Measurements from ENCODE around the gene TEX264.

Gene TEX264

DNA sequence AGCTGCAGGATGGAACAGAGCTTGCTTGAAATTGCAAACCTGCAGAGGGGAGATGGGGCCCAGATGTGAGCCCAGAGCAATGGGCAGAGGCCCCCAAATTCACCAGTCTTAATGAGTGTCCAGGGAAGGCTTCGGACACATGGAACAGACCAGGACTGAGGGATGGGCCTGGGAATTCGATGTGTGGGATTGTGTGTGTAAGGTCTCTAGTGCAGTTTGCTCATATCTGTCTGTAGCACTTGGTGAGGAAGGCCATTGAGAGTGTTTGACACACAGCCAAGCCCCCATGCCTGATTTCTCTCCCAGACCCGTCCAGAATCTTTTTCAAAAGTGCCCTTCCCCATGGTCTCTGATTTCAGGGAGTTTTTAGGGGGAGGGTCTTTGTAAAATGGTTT, 17.2 kb downstream of the TEX264 start:
- Histone ChIP-seq H3K23ac (ENCODE audit: low read length in 2 of 2) (no peak overlapping the region), H3K27ac (ENCODE audit: low read length, poor library complexity, severe bottlenecking) (no peak overlapping the region), H2BK15ac (ENCODE audit: low read depth, poor library complexity, severe bottlenecking) (no peak overlapping the region), H3K4ac (ENCODE audit: low read depth in 1 of 2, low read length in 2 of 2) (no peak overlapping the region), H3K14ac (ENCODE audit: low read length in 2 of 2) (no peak overlapping the region), H4K91ac (ENCODE audit: low read length) (no peak overlapping the region), H4K8ac (ENCODE audit: low read length) (no peak overlapping the region), H3K18ac (ENCODE audit: low read depth in 1 of 2, low read length in 2 of 2) (no peak overlapping the region), H3K4me1 (ENCODE audit: control insufficient read depth, insufficient read depth, low read depth, low read length) (peaks cover 4% of the 10 kb centered on the region), H3K79me1 (replicated peaks; ENCODE audit: low read length, poor library complexity, severe bottlenecking) (peaks cover 34% of the 10 kb centered on the region), H3K9me3 (ENCODE audit: control insufficient read depth, low read length) (no peaks in the 10 kb centered on the region), H3K4me2 (ENCODE audit: low read length, poor library complexity, severe bottlenecking) (no peak overlapping the region), H3K4me3 (ENCODE audit: insufficient read depth in 1 of 2, low read depth in 1 of 2, low read length in 2 of 2) (no peak overlapping the region), H3K27me3 (ENCODE audit: control insufficient read depth in 1 of 2, insufficient read depth in 1 of 2, low read length in 2 of 2) (no peaks in the 10 kb centered on the region), H2AFZ (ENCODE audit: low read depth, low read length) (no peak overlapping the region), H2BK120ac (ENCODE audit: low read depth, low read length) (no peak overlapping the region), H3K36me3 (ENCODE audit: control insufficient read depth in 1 of 2, insufficient read depth in 2 of 2, low read depth in 1 of 2, low read length in 2 of 2) (peaks cover 77 to 84% of the 10 kb centered on the region in 2 experiments), H2BK5ac (ENCODE audit: low read depth, low read length, poor library complexity, severe bottlenecking) (no peak overlapping the region), H3K9ac (ENCODE audit: low read length) (no peak overlapping the region), H2BK12ac (ENCODE audit: low read length in 2 of 2) (no peak overlapping the region), H2AK5ac (ENCODE audit: low read length, severe bottlenecking) (no peak overlapping the region)
- DNase-seq = no peak
- WGBS = 89% methylated on average over 3 of the region's 3 CpGs

DNA sequence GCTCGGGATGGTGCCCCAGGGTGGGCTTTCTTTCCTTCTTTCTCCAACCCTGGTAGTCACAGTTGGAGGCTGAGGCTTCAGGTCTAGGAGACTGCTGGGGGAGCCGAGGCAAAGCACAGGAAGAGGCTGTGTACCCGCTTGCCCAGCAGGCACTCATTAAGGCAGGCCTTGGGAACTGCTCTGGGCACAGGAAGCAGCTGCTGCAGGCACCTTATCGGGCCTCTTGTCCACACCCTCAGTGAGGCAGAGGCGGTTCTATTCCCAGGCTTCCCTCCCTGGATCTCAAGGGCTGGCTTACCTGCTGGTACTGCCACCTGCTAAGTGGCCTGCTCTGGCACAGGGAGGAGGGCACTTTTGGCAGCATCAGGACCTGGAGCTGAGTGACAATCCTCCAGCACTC, 20.0 kb downstream of the TEX264 start:
- WGBS = 88% methylated on average over 5 of the region's 5 CpGs
- H3K14ac ChIP-seq (ENCODE audit: low read length in 2 of 2) = no peak overlapping the region
- no peak overlapping the region for H2AFZ ChIP-seq (ENCODE audit: low read depth, low read length)
- H3K23ac ChIP-seq (ENCODE audit: low read length in 2 of 2) = no peak overlapping the region
- H2BK12ac ChIP-seq (ENCODE audit: low read length in 2 of 2) = no peak overlapping the region
- H2BK15ac ChIP-seq (ENCODE audit: low read depth, poor library complexity, severe bottlenecking) = no peak overlapping the region
- no peak overlapping the region for H2BK120ac ChIP-seq (ENCODE audit: low read depth, low read length)
- H2BK5ac ChIP-seq (ENCODE audit: low read depth, low read length, poor library complexity, severe bottlenecking) = no peak overlapping the region
- peaks cover 67 to 81% of the 10 kb centered on the region in 2 experiments for H3K36me3 ChIP-seq (ENCODE audit: control insufficient read depth in 1 of 2, insufficient read depth in 2 of 2, low read depth in 1 of 2, low read length in 2 of 2)
- no peaks in the 10 kb centered on the region for H3K27me3 ChIP-seq (ENCODE audit: control insufficient read depth in 1 of 2, insufficient read depth in 1 of 2, low read length in 2 of 2)
- H3K4me1 ChIP-seq (ENCODE audit: control insufficient read depth, insufficient read depth, low read depth, low read length) = peaks cover 4% of the 10 kb centered on the region
- H3K4me3 ChIP-seq (ENCODE audit: insufficient read depth in 1 of 2, low read depth in 1 of 2, low read length in 2 of 2) = no peak overlapping the region
- no peaks in the 10 kb centered on the region for H3K9me3 ChIP-seq (ENCODE audit: control insufficient read depth, low read length)
- H3K18ac ChIP-seq (ENCODE audit: low read depth in 1 of 2, low read length in 2 of 2) = no peak overlapping the region
- H3K27ac ChIP-seq (ENCODE audit: low read length, poor library complexity, severe bottlenecking) = no peak overlapping the region
- no peak overlapping the region for H4K91ac ChIP-seq (ENCODE audit: low read length)
- no peak overlapping the region for H2AK5ac ChIP-seq (ENCODE audit: low read length, severe bottlenecking)
- DNase-seq = no peak
- no peak overlapping the region for H3K4me2 ChIP-seq (ENCODE audit: low read length, poor library complexity, severe bottlenecking)
- peaks cover 20% of the 10 kb centered on the region for H3K79me1 ChIP-seq (replicated peaks; ENCODE audit: low read length, poor library complexity, severe bottlenecking)
- no peak overlapping the region for H4K8ac ChIP-seq (ENCODE audit: low read length)
- H3K4ac ChIP-seq (ENCODE audit: low read depth in 1 of 2, low read length in 2 of 2) = no peak overlapping the region
- no peak overlapping the region for H3K9ac ChIP-seq (ENCODE audit: low read length)

GRCh38 chr3:51691949-51692348, 20.9 kb downstream of the TEX264 start:
- no peak overlapping the region for H4K91ac ChIP-seq (ENCODE audit: low read length)
- H3K4me3 ChIP-seq (ENCODE audit: insufficient read depth in 1 of 2, low read depth in 1 of 2, low read length in 2 of 2) = no peak overlapping the region
- DNase-seq = no peak
- H3K79me1 ChIP-seq (replicated peaks; ENCODE audit: low read length, poor library complexity, severe bottlenecking) = peaks cover 17% of the 10 kb centered on the region
- H2BK12ac ChIP-seq (ENCODE audit: low read length in 2 of 2) = no peak overlapping the region
- H2AK5ac ChIP-seq (ENCODE audit: low read length, severe bottlenecking) = no peak overlapping the region
- no peak overlapping the region for H3K27ac ChIP-seq (ENCODE audit: low read length, poor library complexity, severe bottlenecking)
- H3K9ac ChIP-seq (ENCODE audit: low read length) = no peak overlapping the region
- H3K23ac ChIP-seq (ENCODE audit: low read length in 2 of 2) = no peak overlapping the region
- H3K36me3 ChIP-seq (ENCODE audit: control insufficient read depth in 1 of 2, insufficient read depth in 2 of 2, low read depth in 1 of 2, low read length in 2 of 2) = peaks cover 62 to 79% of the 10 kb centered on the region in 2 experiments
- no peak overlapping the region for H3K4ac ChIP-seq (ENCODE audit: low read depth in 1 of 2, low read length in 2 of 2)
- H2BK15ac ChIP-seq (ENCODE audit: low read depth, poor library complexity, severe bottlenecking) = no peak overlapping the region
- H2AFZ ChIP-seq (ENCODE audit: low read depth, low read length) = no peak overlapping the region
- no peaks in the 10 kb centered on the region for H3K4me1 ChIP-seq (ENCODE audit: control insufficient read depth, insufficient read depth, low read depth, low read length)
- H2BK120ac ChIP-seq (ENCODE audit: low read depth, low read length) = no peak overlapping the region
- no peak overlapping the region for H3K4me2 ChIP-seq (ENCODE audit: low read length, poor library complexity, severe bottlenecking)
- no peaks in the 10 kb centered on the region for H3K9me3 ChIP-seq (ENCODE audit: control insufficient read depth, low read length)
- 100% methylated on average over 1 of the region's 3 CpGs for WGBS
- no peaks in the 10 kb centered on the region for H3K27me3 ChIP-seq (ENCODE audit: control insufficient read depth in 1 of 2, insufficient read depth in 1 of 2, low read length in 2 of 2)
- H3K14ac ChIP-seq (ENCODE audit: low read length in 2 of 2) = no peak overlapping the region
- H3K18ac ChIP-seq (ENCODE audit: low read depth in 1 of 2, low read length in 2 of 2) = no peak overlapping the region
- no peak overlapping the region for H2BK5ac ChIP-seq (ENCODE audit: low read depth, low read length, poor library complexity, severe bottlenecking)
- no peak overlapping the region for H4K8ac ChIP-seq (ENCODE audit: low read length)

- WGBS = 100% methylated on average over 4 of the region's 8 CpGs
- no peak overlapping the region for H2BK15ac ChIP-seq (ENCODE audit: low read depth, poor library complexity, severe bottlenecking)
- no peak overlapping the region for H2BK12ac ChIP-seq (ENCODE audit: low read length in 2 of 2)
Observed at GRCh38 chr3:51692980-51693395, 21.9 kb downstream of the TEX264 start.

More at GRCh38 chr3:51692980-51693395, 21.9 kb downstream of the TEX264 start:
- Histone ChIP-seq H3K23ac (ENCODE audit: low read length in 2 of 2) (no peak overlapping the region), H3K27ac (ENCODE audit: low read length, poor library complexity, severe bottlenecking) (no peak overlapping the region), H4K91ac (ENCODE audit: low read length) (no peak overlapping the region), H3K4me2 (ENCODE audit: low read length, poor library complexity, severe bottlenecking) (no peak overlapping the region), H3K9ac (ENCODE audit: low read length) (no peak overlapping the region), H3K9me3 (ENCODE audit: control insufficient read depth, low read length) (no peaks in the 10 kb centered on the region), H2BK120ac (ENCODE audit: low read depth, low read length) (no peak overlapping the region), H2BK5ac (ENCODE audit: low read depth, low read length, poor library complexity, severe bottlenecking) (no peak overlapping the region), H3K14ac (ENCODE audit: low read length in 2 of 2) (no peak overlapping the region), H2AK5ac (ENCODE audit: low read length, severe bottlenecking) (no peak overlapping the region), H3K36me3 (ENCODE audit: control insufficient read depth in 1 of 2, insufficient read depth in 2 of 2, low read depth in 1 of 2, low read length in 2 of 2) (peaks cover 62 to 80% of the 10 kb centered on the region in 2 experiments), H3K79me1 (replicated peaks; ENCODE audit: low read length, poor library complexity, severe bottlenecking) (peaks cover 22% of the 10 kb centered on the region), H4K8ac (ENCODE audit: low read length) (no peak overlapping the region), H3K4me3 (ENCODE audit: insufficient read depth in 1 of 2, low read depth in 1 of 2, low read length in 2 of 2) (no peak overlapping the region), H3K27me3 (ENCODE audit: control insufficient read depth in 1 of 2, insufficient read depth in 1 of 2, low read length in 2 of 2) (no peaks in the 10 kb centered on the region), H3K4me1 (ENCODE audit: control insufficient read depth, insufficient read depth, low read depth, low read length) (no peaks in the 10 kb centered on the region), H2AFZ (ENCODE audit: low read depth, low read length) (no peak overlapping the region), H3K18ac (ENCODE audit: low read depth in 1 of 2, low read length in 2 of 2) (no peak overlapping the region), H3K4ac (ENCODE audit: low read depth in 1 of 2, low read length in 2 of 2) (no peak overlapping the region)
- no peak for DNase-seq
